ENCODE results near the gene RTTN.

- no peak for TF ChIP-seq SIN3A (IDR thresholded peaks at IDR 0.05; ENCODE audit: borderline replicate concordance, insufficient read depth, low read length)
- TF ChIP-seq REST (IDR thresholded peaks at IDR 0.05; ENCODE audit: insufficient read depth in 1 of 2, low read depth in 2 of 2, low read length in 2 of 2), result no peak
- no peak for TF ChIP-seq TAF1 (IDR thresholded peaks at IDR 0.05; ENCODE audit: borderline replicate concordance, insufficient read depth, low read length)
- no peak for TF ChIP-seq POLR2AphosphoS5 (IDR thresholded peaks at IDR 0.05; ENCODE audit: low read depth, low read length)
- TF ChIP-seq FOXP2 (optimal IDR thresholded peaks at IDR 0.05; ENCODE audit: borderline replicate concordance, extremely low read depth, extremely low read length, insufficient read depth), result no peak
Observed at GRCh38 chr18:70183441-70183840, 22.0 kb downstream of the RTTN start.

Data from PFSK-1 (cell line).